ENCODE data around the gene GSTCD. TPM values are rescaled to one million over a fixed set of nuclear protein-coding genes. Genes with fewer than 3 reads are reported as not detected.
"Not testable (repeated sequence)": the region's sequence is repeated elsewhere in the genome, so short reads cannot be mapped to it uniquely, and the experiment has no call there.

The GSTCD gene
- total RNA-seq, 1 experiment from 2014 or later = 21.7 TPM

GRCh38 chr4:105729895-105730294 lies 21.3 kb downstream of the GSTCD start:
- ATAC-seq; POLR2A ChIA-PET; H3K4me3 Mint-ChIP-seq; H3K4me1 Mint-ChIP-seq; CTCF ChIA-PET; H3K27me3 Mint-ChIP-seq (ENCODE audit: low read depth); DNase-seq (ENCODE audit: low spot score); H3K27ac Mint-ChIP-seq: not testable (repeated sequence)
- Mint-ChIP-seq H3K36me3 (peaks cover 71% of the 10 kb centered on the region), H3K9me3 (peaks cover 51% of the 10 kb centered on the region)

GRCh38 chr4:105735217-105735616 lies 26.6 kb downstream of the GSTCD start:
- Mint-ChIP-seq H3K9me3 (peaks cover 69% of the 10 kb centered on the region), H3K36me3 (peaks cover 85% of the 10 kb centered on the region)
- H3K27ac Mint-ChIP-seq; POLR2A ChIA-PET; DNase-seq (ENCODE audit: low spot score); H3K27me3 Mint-ChIP-seq (ENCODE audit: low read depth); CTCF ChIA-PET; ATAC-seq; H3K4me1 Mint-ChIP-seq; H3K4me3 Mint-ChIP-seq: not testable (repeated sequence)

GRCh38 chr4:105741548-105741947 lies 33.0 kb downstream of the GSTCD start:
- Mint-ChIP-seq H3K36me3 (peaks cover 31% of the 10 kb centered on the region), H3K27ac (no peak overlapping the region), H3K9me3 (peaks cover 21% of the 10 kb centered on the region), H3K4me3 (no peak overlapping the region), H3K27me3 (ENCODE audit: low read depth) (no peaks in the 10 kb centered on the region), H3K4me1 (no peaks in the 10 kb centered on the region)
- CTCF ChIA-PET = no interaction called here
- POLR2A ChIA-PET = no interaction called here
- TF ChIP-seq ATF1 (CRISPR knock-in tag; IDR thresholded peaks at IDR 0.05) = no peak
- TF ChIP-seq NR2C2 (CRISPR knock-in tag; IDR thresholded peaks at IDR 0.05) = no peak
- no peak for TF ChIP-seq FOXK1 (CRISPR knock-in tag; IDR thresholded peaks at IDR 0.05)
- TF ChIP-seq ZNF416 (CRISPR knock-in tag; IDR thresholded peaks at IDR 0.05) = no peak
- TF ChIP-seq GRHL2 (CRISPR knock-in tag; IDR thresholded peaks at IDR 0.05; ENCODE audit: insufficient replicate concordance, severe bottlenecking) = no peak
- no peak for TF ChIP-seq PRDM15 (CRISPR knock-in tag; IDR thresholded peaks at IDR 0.05)
- no peak for TF ChIP-seq NFYB (CRISPR knock-in tag; conservative IDR thresholded peaks at IDR 0.05; ENCODE audit: low read depth)
- no peak for TF ChIP-seq GABPB1 (CRISPR knock-in tag; IDR thresholded peaks at IDR 0.05)
- TF ChIP-seq FOXP4 (CRISPR knock-in tag; IDR thresholded peaks at IDR 0.05) = no peak
- TF ChIP-seq HMGXB4 (CRISPR knock-in tag; IDR thresholded peaks at IDR 0.05) = no peak
- no peak for TF ChIP-seq NFATC4 (CRISPR knock-in tag; IDR thresholded peaks at IDR 0.05)
- no peak for TF ChIP-seq SMAD3 (CRISPR knock-in tag; IDR thresholded peaks at IDR 0.05; ENCODE audit: borderline replicate concordance)
- no peak for TF ChIP-seq ZNF232 (CRISPR knock-in tag; IDR thresholded peaks at IDR 0.05)
- no peak for DNase-seq (ENCODE audit: low spot score)
- no peak for ATAC-seq

- Mint-ChIP-seq H3K27me3 (ENCODE audit: low read depth) (no peaks in the 10 kb centered on the region), H3K9me3 (no peaks in the 10 kb centered on the region), H3K36me3 (no peaks in the 10 kb centered on the region), H3K27ac (no peak overlapping the region), H3K4me3 (no peak overlapping the region), H3K4me1 (no peaks in the 10 kb centered on the region)
- DNase-seq (ENCODE audit: low spot score) = no peak
- CTCF ChIA-PET = no interaction called here
- ATAC-seq = no peak
- POLR2A ChIA-PET = no interaction called here
- TF ChIP-seq PRDM15 (CRISPR knock-in tag; IDR thresholded peaks at IDR 0.05) (no peak), ZNF423 (CRISPR knock-in tag; IDR thresholded peaks at IDR 0.05) (no peak), CREM (CRISPR knock-in tag; IDR thresholded peaks at IDR 0.05) (no peak), JAZF1 (CRISPR knock-in tag; IDR thresholded peaks at IDR 0.05) (no peak), ESRRA (CRISPR knock-in tag; IDR thresholded peaks at IDR 0.05; ENCODE audit: borderline replicate concordance) (no peak), ATF6 (CRISPR knock-in tag; IDR thresholded peaks at IDR 0.05) (no peak)
These were observed 39.6 kb downstream of the GSTCD start for GRCh38 chr4:105748222-105748621.

Measured in WTC11 (cell line).